Stimulated activated CD4-positive, alpha-beta T cell treated with anti-CD3 and anti-CD28 coated beads, Interleukin-1b, Interleukin-23, amount 100 ng/mL, for 48 hours (primary cell): Measurements from ENCODE around the gene DEFB124.

ENCODE experiments used
- DNase-seq: peaks from one replicate; pipeline ENCODE4 v3.0.0-alpha.2; 2020

The DEFB124 gene

GRCh38 chr20:31415653-31416052 lies 59.3 kb downstream of the DEFB124 start:
- DNase-seq: no peak
